HG02938 (cell line): ENCODE data around the gene BCAS3.

ENCODE experiments used
- ATAC-seq: cut with Tn5 transposase; IDR thresholded peaks from one replicate; pipeline ENCODE4 v1.9.1; 2021; ENCODE audit warnings: mild to moderate bottlenecking, moderate library complexity; ENCODE audit not compliant: unreplicated experiment

BCAS3 gene

GRCh38 chr17:61385577-61386236 is 708.1 kb downstream of the BCAS3 start:
- ATAC-seq: no peak

- ATAC-seq: no peak
Observed at GRCh38 chr17:61386251-61386650, 708.6 kb downstream of the BCAS3 start.

GRCh38 chr17:61387011-61387410 is 709.4 kb downstream of the BCAS3 start:
- ATAC-seq: no peak

- ATAC-seq: no peak
Observed at GRCh38 chr17:61387511-61388305, 710.1 kb downstream of the BCAS3 start.

- no peak for ATAC-seq
Observed at GRCh38 chr17:61388561-61389356, 711.1 kb downstream of the BCAS3 start.

- no peak for ATAC-seq
Observed at GRCh38 chr17:61389670-61390478, 712.2 kb downstream of the BCAS3 start.

GRCh38 chr17:61390479-61390791 is 712.8 kb downstream of the BCAS3 start:
- ATAC-seq: no peak

- ATAC-seq: no peak
Observed at GRCh38 chr17:61391595-61392291, 714.1 kb downstream of the BCAS3 start.

- no peak for ATAC-seq
Observed at GRCh38 chr17:61392679-61393078, 715.0 kb downstream of the BCAS3 start.

GRCh38 chr17:61393550-61393903 is 715.9 kb downstream of the BCAS3 start:
- ATAC-seq: no peak

- no peak for ATAC-seq
Observed at GRCh38 chr17:61393904-61394629, 716.4 kb downstream of the BCAS3 start.

- no peak for ATAC-seq
Observed at GRCh38 chr17:61394630-61395408, 717.2 kb downstream of the BCAS3 start.

- no peak for ATAC-seq
Observed at GRCh38 chr17:61395409-61395982, 717.8 kb downstream of the BCAS3 start.

- ATAC-seq: no peak
Observed at GRCh38 chr17:61395983-61396585, 718.4 kb downstream of the BCAS3 start.

GRCh38 chr17:61396586-61397085 is 719.0 kb downstream of the BCAS3 start:
- no peak for ATAC-seq

- no peak for ATAC-seq
Observed at GRCh38 chr17:61397086-61397842, 719.6 kb downstream of the BCAS3 start.

- ATAC-seq: no peak
Observed at GRCh38 chr17:61398721-61399130, 721.1 kb downstream of the BCAS3 start.
